Measurements from ENCODE around the gene PCDHA2.
"Not testable (repeated sequence)": the region's sequence is repeated elsewhere in the genome, so short reads cannot be mapped to it uniquely, and the experiment has no call there.

The PCDHA2 gene

DNA sequence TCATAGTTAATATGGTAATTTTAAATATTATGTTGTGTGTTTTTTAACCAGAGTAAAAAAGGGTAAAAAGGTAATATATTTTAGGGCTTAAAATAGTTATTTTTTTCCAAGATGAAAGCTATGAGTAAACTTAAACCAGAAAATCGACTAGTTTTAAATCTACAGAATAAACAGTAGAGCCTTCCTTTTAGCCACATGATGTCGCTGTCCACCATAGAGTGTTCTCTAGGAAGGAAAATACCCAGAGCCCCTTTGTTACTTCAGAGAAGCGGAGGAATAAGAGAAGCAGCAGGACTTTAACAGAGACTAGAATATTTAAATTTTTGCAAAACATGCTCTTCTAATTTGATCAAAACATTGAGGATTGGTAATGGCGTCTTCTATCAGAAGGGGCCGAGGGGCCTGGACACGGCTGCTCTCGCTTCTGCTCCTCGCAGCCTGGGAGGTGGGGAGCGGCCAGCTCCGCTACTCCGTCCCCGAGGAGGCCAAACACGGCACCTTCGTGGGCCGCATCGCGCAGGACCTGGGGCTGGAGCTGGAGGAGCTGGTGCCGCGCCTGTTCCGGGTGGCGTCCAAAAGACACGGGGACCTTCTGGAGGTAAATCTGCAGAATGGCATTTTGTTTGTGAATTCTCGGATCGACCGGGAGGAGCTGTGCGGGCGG, at the start of gene PCDHA2:
PCDHA2 (plus strand) TSS at position 258 of the 664 bp plus-strand sequence.
- no CpG with 5 or more reads among the region's 27 CpGs for WGBS (ENCODE audit: insufficient coverage, insufficient read length)
- Histone ChIP-seq H3K36me3 (ENCODE audit: control insufficient read depth, insufficient read depth, low read length) (no peaks in the 10 kb centered on the region), H3K4me1 (ENCODE audit: control insufficient read depth, insufficient read depth, low read length) (no peaks in the 10 kb centered on the region), H3K9me3 (ENCODE audit: control insufficient read depth, insufficient read depth, low read length) (no peaks in the 10 kb centered on the region), H3K27me3 (ENCODE audit: control insufficient read depth, insufficient read depth, low read length) (no peaks in the 10 kb centered on the region), H3K27ac (ENCODE audit: low read length) (no peak within 1 kb of the TSS), H3K4me3 (ENCODE audit: low read length) (peak within 1 kb of the TSS; percentile 87)
- DNase-seq (ENCODE audit: low read depth, low spot score): no peak

DNA sequence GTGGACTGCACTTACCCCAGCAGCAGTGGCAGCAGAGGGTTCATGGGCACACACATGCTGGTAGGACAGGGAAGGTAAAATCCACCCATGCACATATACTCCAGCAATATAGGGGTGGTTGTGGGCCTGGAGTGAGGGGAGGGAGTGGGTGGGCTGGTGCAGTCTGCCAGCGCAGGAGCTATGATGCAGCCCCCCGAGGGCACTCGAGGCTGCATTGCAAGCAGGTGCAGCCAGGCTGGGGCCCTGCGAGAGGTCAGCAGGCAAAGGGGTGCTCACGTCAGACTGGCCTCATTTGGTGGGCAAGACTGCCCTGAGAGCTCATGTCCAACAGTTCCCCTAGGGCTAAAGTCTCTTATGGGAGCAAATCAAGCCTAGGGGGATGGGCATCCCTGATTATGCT, 41.1 kb upstream of the PCDHA2 start:
- no peaks in the 10 kb centered on the region for H3K36me3 ChIP-seq (ENCODE audit: control insufficient read depth, insufficient read depth, low read length)
- H3K9me3 ChIP-seq (ENCODE audit: control insufficient read depth, insufficient read depth, low read length): no peaks in the 10 kb centered on the region; the same call in 1 of the 2 replicates
- WGBS (ENCODE audit: insufficient coverage, insufficient read length): no CpG with 5 or more reads among the region's 5 CpGs
- H3K27ac ChIP-seq (ENCODE audit: low read length): no peak overlapping the region
- no peaks in the 10 kb centered on the region for H3K4me1 ChIP-seq (ENCODE audit: control insufficient read depth, insufficient read depth, low read length)
- DNase-seq (ENCODE audit: low read depth, low spot score): no peak
- no peaks in the 10 kb centered on the region for H3K27me3 ChIP-seq (ENCODE audit: control insufficient read depth, insufficient read depth, low read length)
- no peak overlapping the region for H3K4me3 ChIP-seq (ENCODE audit: low read length)

DNA sequence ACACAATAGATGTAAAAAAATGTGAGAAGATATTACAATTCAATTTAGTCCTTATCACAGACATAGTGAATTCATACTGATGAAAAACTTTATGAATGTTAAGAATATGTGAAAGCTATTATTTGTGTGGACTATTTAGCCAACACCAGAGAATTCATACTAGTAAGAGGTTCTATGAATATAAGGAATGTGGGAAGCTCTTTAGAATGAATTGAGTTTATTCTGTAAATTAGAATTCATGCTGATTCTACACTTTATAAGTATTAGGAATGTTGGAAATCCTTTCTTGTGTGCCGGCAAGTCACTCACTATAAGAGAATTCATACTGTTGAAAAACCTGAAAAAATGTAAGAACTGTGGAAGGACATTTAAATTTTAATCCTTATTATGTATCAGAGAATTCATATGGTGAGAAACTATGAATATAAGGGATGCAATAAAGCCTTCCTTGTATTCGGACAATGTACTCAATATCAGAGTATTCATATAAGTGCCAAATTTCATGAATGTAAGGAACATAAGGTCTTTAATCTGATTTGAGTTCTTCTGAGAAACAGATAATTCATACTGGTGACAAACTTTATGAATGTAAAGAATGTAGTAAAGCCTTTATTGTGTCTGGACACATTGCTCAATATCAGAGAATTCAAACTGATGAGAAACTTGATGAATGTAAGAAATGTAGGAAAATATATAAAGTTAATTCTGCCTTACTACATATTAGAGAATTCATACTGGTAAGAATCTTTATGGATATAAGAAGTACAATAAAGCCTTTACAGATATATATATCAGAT, 30.3 kb upstream of the PCDHA2 start:
- Histone ChIP-seq H3K4me1 (ENCODE audit: control insufficient read depth, insufficient read depth, low read length) (no peaks in the 10 kb centered on the region), H3K4me3 (ENCODE audit: low read length) (no peak overlapping the region), H3K27ac (ENCODE audit: low read length) (no peak overlapping the region), H3K27me3 (ENCODE audit: control insufficient read depth, insufficient read depth, low read length) (no peaks in the 10 kb centered on the region), H3K9me3 (ENCODE audit: control insufficient read depth, insufficient read depth, low read length) (no peaks in the 10 kb centered on the region; the same call in 1 of the 2 replicates), H3K36me3 (ENCODE audit: control insufficient read depth, insufficient read depth, low read length) (no peaks in the 10 kb centered on the region)
- WGBS (ENCODE audit: insufficient coverage, insufficient read length): no CpG with 5 or more reads among the region's 2 CpGs
- DNase-seq (ENCODE audit: low read depth, low spot score): no peak

DNA sequence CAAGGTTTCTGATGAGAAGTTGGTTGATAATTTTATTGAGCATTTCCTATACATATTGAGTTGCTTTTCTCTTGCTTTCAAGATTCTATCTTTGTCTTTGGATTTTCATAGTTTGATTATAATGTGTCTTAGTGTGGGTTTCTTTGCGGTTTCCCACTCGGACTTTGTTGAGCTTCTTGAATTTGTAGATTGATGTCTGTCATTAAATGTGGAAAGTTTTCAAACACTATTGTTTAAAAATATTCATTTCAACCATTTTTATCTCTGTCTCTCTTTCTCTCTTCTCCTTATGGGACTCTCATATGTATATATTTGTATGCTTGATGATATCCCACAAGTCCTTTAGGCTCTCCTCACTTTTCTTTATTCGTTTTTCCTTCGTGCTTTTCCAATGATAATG, 27.2 kb upstream of the PCDHA2 start:
- no peaks in the 10 kb centered on the region for H3K4me1 ChIP-seq (ENCODE audit: control insufficient read depth, insufficient read depth, low read length)
- H3K4me3 ChIP-seq (ENCODE audit: low read length): no peak overlapping the region
- no peaks in the 10 kb centered on the region for H3K27me3 ChIP-seq (ENCODE audit: control insufficient read depth, insufficient read depth, low read length)
- DNase-seq (ENCODE audit: low read depth, low spot score): no peak
- H3K36me3 ChIP-seq (ENCODE audit: control insufficient read depth, insufficient read depth, low read length): no peaks in the 10 kb centered on the region
- no peak overlapping the region for H3K27ac ChIP-seq (ENCODE audit: low read length)
- WGBS (ENCODE audit: insufficient coverage, insufficient read length): no CpG with 5 or more reads among the region's 4 CpGs
- no peaks in the 10 kb centered on the region; the same call in 1 of the 2 replicates for H3K9me3 ChIP-seq (ENCODE audit: control insufficient read depth, insufficient read depth, low read length)

DNA sequence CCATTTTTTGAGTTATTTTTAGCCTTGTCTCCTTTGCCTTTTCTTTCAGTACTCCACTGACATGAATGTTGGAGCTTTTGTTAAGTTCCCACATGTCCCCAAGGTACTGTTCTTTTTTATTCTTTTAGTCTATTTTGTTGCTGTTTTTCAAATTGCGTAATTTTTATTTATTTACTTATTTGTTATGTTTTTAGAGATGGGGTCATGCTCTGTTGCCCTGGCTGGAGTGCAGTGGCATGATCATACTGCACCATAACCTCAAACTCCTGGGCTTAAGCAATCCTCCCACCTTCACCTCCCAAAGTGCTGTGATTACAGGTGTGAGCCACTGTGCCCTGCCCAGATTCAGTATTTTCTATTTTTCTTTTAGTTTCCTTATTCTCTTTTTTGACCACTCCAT, 14.1 kb upstream of the PCDHA2 start:
- Histone ChIP-seq H3K4me1 (ENCODE audit: control insufficient read depth, insufficient read depth, low read length) (no peaks in the 10 kb centered on the region), H3K9me3 (ENCODE audit: control insufficient read depth, insufficient read depth, low read length) (peaks cover 1% of the 10 kb centered on the region; the same call in 1 of the 2 replicates), H3K36me3 (ENCODE audit: control insufficient read depth, insufficient read depth, low read length) (no peaks in the 10 kb centered on the region), H3K4me3 (ENCODE audit: low read length) (no peak overlapping the region), H3K27me3 (ENCODE audit: control insufficient read depth, insufficient read depth, low read length) (no peaks in the 10 kb centered on the region; the same call in 1 of the 2 replicates), H3K27ac (ENCODE audit: low read length) (no peak overlapping the region)
- no CpG with 5 or more reads among the region's 1 CpG for WGBS (ENCODE audit: insufficient coverage, insufficient read length)
- no peak for DNase-seq (ENCODE audit: low read depth, low spot score)

DNA sequence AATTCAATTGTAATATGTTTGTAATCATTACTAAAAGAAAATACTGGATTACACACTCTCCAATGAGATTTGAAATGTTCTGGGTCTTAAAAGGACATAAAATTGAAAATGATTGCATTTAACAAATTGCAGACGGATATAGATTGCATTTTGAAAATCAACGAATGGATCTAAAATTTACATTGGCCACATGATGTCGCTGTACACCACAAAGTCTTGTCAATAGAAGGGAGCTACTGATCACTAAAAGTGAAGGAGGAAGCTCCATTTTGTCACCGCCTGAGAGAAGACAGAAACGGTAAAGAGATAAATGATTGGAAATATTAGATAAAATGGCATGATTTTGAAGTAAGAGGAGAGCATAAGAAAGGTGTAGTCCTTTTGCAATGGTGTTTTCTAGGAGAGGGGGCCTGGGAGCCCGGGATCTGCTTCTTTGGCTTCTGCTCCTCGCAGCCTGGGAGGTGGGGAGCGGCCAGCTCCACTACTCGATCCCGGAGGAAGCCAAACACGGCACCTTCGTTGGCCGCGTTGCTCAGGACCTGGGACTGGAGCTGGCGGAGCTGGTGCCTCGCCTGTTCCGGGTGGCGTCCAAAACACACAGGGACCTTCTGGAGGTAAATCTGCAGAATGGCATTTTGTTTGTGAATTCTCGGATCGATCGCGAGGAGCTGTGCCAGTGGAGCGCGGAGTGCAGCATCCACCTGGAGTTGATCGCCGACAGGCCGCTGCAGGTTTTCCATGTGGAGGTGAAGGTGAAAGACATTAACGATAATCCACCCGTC, 8.6 kb upstream of the PCDHA2 start, which contains the start of gene PCDHA1:
PCDHA1 (plus strand) TSS at position 236 of the 782 bp plus-strand sequence.
- WGBS (ENCODE audit: insufficient coverage, insufficient read length): 100% methylated on average over 1 of the region's 29 CpGs
- Histone ChIP-seq H3K9me3 (ENCODE audit: control insufficient read depth, insufficient read depth, low read length) (peaks cover 1% of the 10 kb centered on the region; the same call in 1 of the 2 replicates), H3K4me1 (ENCODE audit: control insufficient read depth, insufficient read depth, low read length) (no peaks in the 10 kb centered on the region), H3K27ac (ENCODE audit: low read length) (no peak within 1 kb of the TSS), H3K36me3 (ENCODE audit: control insufficient read depth, insufficient read depth, low read length) (no peaks in the 10 kb centered on the region), H3K27me3 (ENCODE audit: control insufficient read depth, insufficient read depth, low read length) (no peaks in the 10 kb centered on the region), H3K4me3 (ENCODE audit: low read length) (no peak within 1 kb of the TSS)
- DNase-seq (ENCODE audit: low read depth, low spot score): no peak

DNA sequence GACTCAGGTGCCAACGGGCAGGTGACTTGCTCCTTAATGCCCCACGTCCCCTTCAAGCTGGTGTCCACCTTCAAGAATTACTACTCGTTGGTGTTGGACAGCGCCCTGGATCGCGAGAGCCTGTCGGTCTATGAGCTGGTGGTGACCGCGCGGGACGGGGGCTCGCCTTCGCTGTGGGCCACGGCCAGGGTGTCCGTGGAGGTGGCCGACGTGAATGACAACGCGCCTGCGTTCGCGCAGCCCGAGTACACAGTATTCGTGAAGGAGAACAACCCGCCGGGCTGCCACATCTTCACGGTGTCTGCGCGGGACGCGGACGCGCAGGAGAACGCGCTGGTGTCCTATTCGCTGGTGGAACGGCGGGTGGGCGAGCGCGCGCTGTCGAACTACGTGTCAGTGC, 7.2 kb upstream of the PCDHA2 start:
- H3K4me3 ChIP-seq (ENCODE audit: low read length); DNase-seq (ENCODE audit: low read depth, low spot score); H3K27me3 ChIP-seq (ENCODE audit: control insufficient read depth, insufficient read depth, low read length); H3K4me1 ChIP-seq (ENCODE audit: control insufficient read depth, insufficient read depth, low read length); H3K27ac ChIP-seq (ENCODE audit: low read length); H3K36me3 ChIP-seq (ENCODE audit: control insufficient read depth, insufficient read depth, low read length); H3K9me3 ChIP-seq (ENCODE audit: control insufficient read depth, insufficient read depth, low read length): not testable (repeated sequence)
- no CpG with 5 or more reads among the region's 44 CpGs for WGBS (ENCODE audit: insufficient coverage, insufficient read length)

DNA sequence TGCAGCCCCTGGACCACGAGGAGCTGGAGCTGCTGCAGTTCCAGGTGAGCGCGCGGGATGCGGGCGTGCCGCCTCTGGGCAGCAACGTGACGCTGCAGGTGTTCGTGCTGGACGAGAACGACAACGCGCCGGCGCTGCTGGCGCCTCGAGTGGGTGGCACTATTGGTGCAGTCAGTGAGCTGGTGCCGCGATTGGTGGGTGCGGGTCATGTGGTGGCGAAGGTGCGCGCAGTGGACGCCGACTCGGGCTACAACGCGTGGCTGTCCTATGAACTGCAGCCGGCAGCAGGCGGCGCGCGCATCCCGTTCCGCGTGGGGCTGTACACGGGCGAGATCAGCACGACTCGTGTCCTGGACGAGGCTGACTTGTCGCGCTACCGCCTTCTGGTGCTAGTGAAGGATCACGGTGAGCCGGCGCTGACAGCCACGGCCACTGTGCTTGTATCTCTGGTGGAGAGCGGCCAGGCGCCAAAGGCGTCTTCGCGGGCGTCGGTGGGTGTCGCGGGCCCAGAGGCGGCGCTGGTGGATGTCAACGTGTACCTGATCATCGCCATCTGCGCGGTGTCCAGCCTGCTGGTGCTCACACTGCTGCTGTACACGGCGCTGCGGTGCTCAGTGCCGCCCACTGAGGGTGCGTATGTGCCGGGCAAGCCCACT, 6.7 kb upstream of the PCDHA2 start:
- not testable (repeated sequence) for H3K27me3 ChIP-seq (ENCODE audit: control insufficient read depth, insufficient read depth, low read length); H3K4me1 ChIP-seq (ENCODE audit: control insufficient read depth, insufficient read depth, low read length); DNase-seq (ENCODE audit: low read depth, low spot score); H3K27ac ChIP-seq (ENCODE audit: low read length); H3K9me3 ChIP-seq (ENCODE audit: control insufficient read depth, insufficient read depth, low read length); H3K4me3 ChIP-seq (ENCODE audit: low read length); H3K36me3 ChIP-seq (ENCODE audit: control insufficient read depth, insufficient read depth, low read length)
- WGBS (ENCODE audit: insufficient coverage, insufficient read length): no CpG with 5 or more reads among the region's 70 CpGs

DNA sequence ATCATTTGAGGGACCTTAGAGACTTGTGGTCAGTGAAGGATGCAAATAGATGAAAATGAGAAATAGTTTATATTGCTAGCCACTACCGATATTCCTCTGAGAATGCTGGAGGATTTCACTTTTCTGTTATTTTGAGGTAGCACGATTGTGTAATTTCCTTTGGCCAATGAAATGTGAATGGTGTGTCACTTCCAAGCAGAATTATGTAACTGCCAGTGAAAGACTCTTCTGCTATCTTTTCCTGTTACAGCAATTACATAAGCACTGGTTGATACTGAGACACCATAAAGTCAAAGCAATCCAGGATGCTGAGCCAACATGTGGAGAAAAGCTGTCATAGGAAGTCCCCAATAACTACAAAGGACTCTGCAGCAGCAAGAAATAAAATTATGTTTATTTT, 3.6 kb upstream of the PCDHA2 start:
- Histone ChIP-seq H3K27ac (ENCODE audit: low read length) (no peak overlapping the region), H3K4me3 (ENCODE audit: low read length) (no peak overlapping the region), H3K9me3 (ENCODE audit: control insufficient read depth, insufficient read depth, low read length) (no peaks in the 10 kb centered on the region), H3K4me1 (ENCODE audit: control insufficient read depth, insufficient read depth, low read length) (no peaks in the 10 kb centered on the region), H3K27me3 (ENCODE audit: control insufficient read depth, insufficient read depth, low read length) (no peaks in the 10 kb centered on the region), H3K36me3 (ENCODE audit: control insufficient read depth, insufficient read depth, low read length) (no peaks in the 10 kb centered on the region)
- DNase-seq (ENCODE audit: low read depth, low spot score): no peak
- WGBS (ENCODE audit: insufficient coverage, insufficient read length): no CpG with 5 or more reads among the region's 2 CpGs

DNA sequence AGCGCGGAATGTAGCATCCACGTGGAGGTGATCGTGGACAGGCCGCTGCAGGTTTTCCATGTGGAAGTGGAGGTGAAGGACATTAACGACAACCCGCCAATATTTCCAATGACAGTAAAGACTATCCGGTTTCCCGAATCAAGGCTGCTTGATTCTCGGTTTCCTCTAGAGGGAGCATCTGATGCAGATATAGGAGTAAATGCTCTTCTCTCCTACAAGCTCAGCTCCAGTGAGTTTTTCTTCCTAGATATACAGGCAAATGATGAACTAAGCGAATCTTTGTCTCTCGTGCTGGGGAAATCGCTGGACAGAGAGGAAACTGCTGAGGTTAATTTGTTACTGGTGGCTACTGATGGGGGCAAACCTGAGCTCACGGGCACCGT, 598 bp downstream of the PCDHA2 start:
- Histone ChIP-seq H3K36me3 (ENCODE audit: control insufficient read depth, insufficient read depth, low read length) (no peaks in the 10 kb centered on the region), H3K27ac (ENCODE audit: low read length) (no peak overlapping the region), H3K4me3 (ENCODE audit: low read length) (peak overlapping the region; percentile 87; the same call in 1 of the 2 replicates), H3K27me3 (ENCODE audit: control insufficient read depth, insufficient read depth, low read length) (no peaks in the 10 kb centered on the region), H3K4me1 (ENCODE audit: control insufficient read depth, insufficient read depth, low read length) (no peaks in the 10 kb centered on the region), H3K9me3 (ENCODE audit: control insufficient read depth, insufficient read depth, low read length) (no peaks in the 10 kb centered on the region)
- DNase-seq (ENCODE audit: low read depth, low spot score): no peak
- no CpG with 5 or more reads among the region's 15 CpGs for WGBS (ENCODE audit: insufficient coverage, insufficient read length)
